Stimulated activated CD4-positive, alpha-beta T cell treated with anti-CD3 and anti-CD28 coated beads, Interleukin-1b, Interleukin-23, amount 100 ng/mL, for 4 hours (primary cell): ENCODE data around the gene KCNT2.
"Not testable (repeated sequence)": the region's sequence is repeated elsewhere in the genome, so short reads cannot be mapped to it uniquely, and the experiment has no call there.

Source experiments
- DNase-seq, 2 donors: peaks; one replicate each; pipeline ENCODE4 v3.0.0-alpha.2; 2020; ENCODE audit warnings: low read depth in 2 of 2

The KCNT2 gene

DNA sequence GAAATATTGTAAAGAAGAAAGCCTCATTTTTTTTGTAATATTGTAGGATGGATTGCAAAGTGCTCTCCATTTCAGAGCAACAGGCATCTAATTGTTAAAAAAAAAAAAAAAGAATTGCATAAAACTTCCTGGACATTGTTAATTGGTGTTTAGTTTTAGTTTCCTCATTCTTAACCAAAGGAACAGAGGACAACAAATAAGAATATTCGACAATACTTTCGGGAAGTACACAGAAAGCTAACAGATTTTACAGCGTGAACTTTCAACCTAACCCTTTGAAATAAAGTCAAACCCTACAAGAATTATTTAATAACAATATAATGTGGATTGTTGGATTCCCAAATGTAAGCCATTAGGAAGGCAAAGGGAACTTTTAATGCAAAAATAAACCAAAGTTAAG lies 284.4 kb downstream of the KCNT2 start:
- no peak for DNase-seq

- no peak for DNase-seq
Observed at GRCh38 chr1:196319301-196319700, 288.9 kb downstream of the KCNT2 start.

DNA sequence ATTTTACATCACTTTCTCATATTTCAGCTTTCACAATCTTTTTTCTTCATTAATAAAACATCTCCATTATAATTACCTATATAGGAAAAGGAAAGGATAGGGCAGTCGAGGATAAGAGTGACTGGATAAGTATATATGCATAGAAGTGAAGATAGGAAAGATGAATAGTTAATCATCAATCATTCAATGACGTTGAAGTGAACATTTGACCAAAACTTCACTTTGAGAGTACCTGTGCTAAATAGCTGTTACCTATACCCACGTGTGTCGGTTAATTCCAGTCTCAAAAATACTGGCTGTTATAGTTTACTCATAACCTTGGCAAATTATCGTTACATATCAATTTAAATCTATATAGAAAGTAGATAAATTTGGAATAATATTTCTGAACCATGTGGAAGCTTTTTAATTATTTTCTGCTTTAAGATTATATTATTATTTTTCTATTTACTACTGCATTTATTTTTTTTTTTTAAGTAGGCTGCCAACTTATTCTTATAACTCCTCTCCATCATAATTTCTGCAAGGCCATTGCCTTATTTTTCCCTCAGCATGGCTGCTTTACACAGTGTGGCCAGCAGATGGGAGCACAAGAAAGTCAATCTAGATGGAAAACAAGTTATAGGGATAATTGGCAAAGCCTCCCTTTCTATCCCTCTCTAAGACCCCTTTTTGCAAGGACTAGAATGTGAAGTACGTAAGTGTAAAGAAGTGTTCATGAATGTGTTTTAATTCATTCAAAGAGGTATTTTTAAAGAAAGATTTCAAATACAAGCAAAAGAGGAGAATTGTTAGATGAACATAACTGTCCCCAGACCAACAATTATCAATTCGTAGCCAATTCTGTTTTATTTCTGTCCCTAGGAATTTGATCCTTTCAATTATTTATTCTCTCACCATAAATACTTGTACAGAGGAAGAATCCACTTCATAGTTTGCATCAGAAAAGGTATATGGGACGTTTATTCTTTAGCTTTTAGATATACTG lies 290.4 kb downstream of the KCNT2 start:
- DNase-seq: no peak

DNA sequence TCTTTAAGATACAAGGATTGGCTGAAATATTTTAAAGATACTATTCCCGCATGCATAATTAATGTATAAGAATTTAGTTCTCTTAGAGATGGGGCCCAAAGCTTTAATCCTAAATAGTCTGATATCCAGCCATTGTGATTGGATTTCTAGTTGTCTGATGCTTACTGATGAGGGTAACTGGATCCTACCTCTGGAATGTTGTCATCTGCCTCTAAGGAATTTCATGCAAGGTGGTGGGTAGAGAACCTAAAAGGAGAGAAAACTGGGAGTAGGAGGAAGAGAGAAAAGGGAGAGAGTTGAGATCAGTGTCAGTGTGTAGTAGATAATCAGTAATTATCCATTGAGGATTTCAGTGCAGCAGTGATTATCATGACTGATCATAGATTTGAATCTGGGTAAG lies 295.5 kb downstream of the KCNT2 start:
- no peak for DNase-seq

DNA sequence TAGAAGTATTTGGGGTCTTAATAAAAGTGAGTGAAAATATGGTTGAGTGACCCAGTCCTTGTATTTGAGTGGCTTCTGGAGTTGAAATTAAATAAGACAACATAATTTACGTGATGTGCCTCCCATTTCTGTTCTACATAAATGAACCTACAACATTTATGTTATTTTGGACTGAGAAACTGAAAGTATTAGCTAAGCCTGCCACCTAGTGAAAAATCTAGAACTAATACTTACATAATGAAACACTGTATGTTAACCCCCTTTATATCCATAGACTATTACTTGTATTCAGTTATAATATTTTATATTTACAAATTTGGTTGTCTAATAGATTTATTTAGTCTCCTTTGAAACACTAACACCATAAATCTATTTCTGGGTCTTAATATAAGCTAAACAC lies 298.9 kb downstream of the KCNT2 start:
- DNase-seq: no peak

- no peak for DNase-seq
Observed at GRCh38 chr1:196308176-196308575, 300.1 kb downstream of the KCNT2 start.

GRCh38 chr1:196306421-196306820 lies 301.8 kb downstream of the KCNT2 start:
- no peak for DNase-seq

- DNase-seq: no peak
Observed at GRCh38 chr1:196305216-196305615, 303.0 kb downstream of the KCNT2 start.

GRCh38 chr1:196302981-196303380 lies 305.3 kb downstream of the KCNT2 start:
- no peak for DNase-seq

DNA sequence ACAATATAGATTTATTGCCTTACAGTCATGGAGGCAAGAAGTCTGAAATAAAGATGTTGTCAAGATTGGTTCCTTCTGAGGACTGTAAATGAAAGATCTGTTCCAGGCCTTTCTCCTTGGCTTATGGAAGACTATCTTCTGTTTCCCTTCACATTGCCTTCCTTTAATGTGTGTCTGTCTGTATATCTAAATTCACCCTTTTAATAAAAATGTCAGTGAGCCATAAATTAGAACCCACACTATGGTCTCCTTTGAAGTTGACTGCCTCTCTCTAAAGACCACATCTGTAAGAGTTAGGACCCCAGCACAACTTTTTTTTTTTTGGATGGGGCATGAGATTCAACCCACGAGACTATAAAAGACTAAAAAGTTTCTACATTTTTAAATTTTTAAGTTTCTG lies 305.8 kb downstream of the KCNT2 start:
- DNase-seq: no peak

DNA sequence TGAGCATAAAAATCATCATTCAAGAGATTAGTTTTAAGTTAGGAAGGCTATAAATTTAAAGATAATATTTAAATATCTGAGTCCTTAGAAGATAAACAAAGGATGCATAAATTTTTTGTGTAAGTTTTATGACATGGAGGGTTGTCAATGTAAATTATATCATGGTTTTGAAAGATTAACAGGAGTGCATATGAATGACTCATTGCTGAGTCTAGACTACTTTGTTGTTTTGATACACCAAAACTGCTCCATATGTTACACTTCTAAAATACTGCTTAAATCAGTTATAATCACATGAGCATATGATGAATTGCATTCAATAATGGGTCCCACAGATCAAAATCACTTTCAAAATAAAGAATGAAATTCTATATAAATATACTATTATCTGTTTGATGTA lies 312.5 kb downstream of the KCNT2 start:
- DNase-seq: no peak

GRCh38 chr1:196278816-196279215 lies 329.4 kb downstream of the KCNT2 start:
- DNase-seq: no peak

DNA sequence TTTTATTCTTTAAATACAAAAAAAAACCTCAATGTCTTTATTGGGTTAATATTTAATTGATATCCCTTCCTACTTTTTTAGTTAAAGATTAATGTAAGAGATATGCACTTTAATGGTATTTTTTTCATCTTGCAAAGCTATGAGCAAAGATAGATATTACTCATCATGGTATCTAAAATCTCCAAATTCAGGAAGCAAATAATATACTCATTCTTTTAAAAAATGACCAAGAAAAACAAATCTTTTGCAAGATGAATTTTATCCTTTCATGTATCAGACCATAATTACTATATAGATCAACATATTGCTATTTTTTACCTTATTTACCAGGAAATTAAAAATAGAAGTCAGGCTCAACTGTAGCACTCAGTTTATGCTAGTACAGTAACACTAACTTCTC lies 330.4 kb downstream of the KCNT2 start:
- DNase-seq: no peak

GRCh38 chr1:196271212-196271947 lies 336.9 kb downstream of the KCNT2 start:
- DNase-seq: no peak

DNA sequence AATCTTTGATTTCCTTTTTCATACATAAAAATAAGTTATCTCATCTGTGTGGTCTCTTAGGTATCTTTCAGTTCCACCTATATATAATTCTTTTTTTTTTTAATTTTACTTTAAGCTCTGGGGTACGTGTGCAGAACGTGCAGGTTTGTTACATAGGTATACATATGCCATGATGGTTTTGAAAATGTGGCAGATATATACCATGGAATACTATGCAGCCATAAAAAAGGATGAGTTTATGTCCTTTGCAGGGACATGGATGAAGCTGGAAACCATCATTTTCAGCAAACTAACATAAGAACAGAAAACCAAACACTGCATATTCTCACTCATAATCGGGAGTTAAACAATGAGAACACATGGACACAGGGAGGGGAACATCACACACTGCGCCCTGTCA lies 345.2 kb downstream of the KCNT2 start:
- not testable (repeated sequence) for DNase-seq

- DNase-seq: no peak
Observed at GRCh38 chr1:196260270-196260669, 348.0 kb downstream of the KCNT2 start.

GRCh38 chr1:196259316-196259715 lies 348.9 kb downstream of the KCNT2 start:
- DNase-seq: no peak

DNA sequence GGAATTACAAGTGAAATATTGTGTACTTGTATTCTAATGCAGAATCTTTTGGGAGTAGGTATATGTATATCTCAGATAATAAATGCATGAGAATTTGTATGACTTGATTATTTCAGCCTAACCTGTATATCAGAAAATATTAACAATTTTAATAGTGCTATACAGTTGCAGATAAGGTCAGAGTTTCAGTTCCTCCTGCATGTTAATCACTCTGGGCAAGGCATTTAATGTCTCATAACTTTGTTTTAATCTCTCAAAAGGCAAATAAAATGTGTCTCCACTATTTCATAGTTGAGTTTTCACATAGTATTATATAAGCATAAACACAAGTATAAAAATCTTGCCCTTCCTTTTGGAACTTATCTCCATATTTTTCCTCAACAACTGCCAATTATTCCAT lies 352.5 kb downstream of the KCNT2 start:
- no peak for DNase-seq

GRCh38 chr1:196229546-196229945 lies 378.7 kb downstream of the KCNT2 start:
- DNase-seq: no peak

- DNase-seq: no peak
Observed at GRCh38 chr1:196214866-196215265, 393.4 kb downstream of the KCNT2 start.

DNA sequence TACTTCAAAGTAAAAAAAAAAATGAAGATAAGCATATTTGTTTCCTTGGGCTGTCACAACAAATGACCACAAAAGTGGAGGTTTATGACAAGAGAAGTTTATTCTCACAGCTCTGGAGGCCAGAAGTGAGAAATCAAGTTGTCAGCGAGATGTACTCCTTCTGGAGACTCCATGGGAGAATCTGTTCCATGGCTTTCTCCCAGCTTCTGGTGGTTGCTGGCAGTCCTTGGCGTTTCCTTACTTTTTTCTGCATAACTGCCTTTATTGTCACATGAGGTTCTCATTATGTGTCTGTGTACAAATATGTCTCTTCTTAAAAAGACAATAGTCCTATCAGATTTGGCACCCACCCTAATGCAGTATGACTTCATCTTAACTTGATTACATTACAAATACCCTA lies 398.3 kb downstream of the KCNT2 start:
- DNase-seq: no peak

GRCh38 chr1:196209265-196209664 lies 399.0 kb downstream of the KCNT2 start:
- DNase-seq: no peak

GRCh38 chr1:196207612-196208217 lies 400.5 kb downstream of the KCNT2 start:
- DNase-seq: no peak
